Parathyroid adenoma (tissue), 2 donors: ENCODE measurements around the gene RGS21.

Experiments used
- H2AFZ ChIP-seq: fragments of 300-600 bp; sonication (generic); one replicate; pipeline ENCODE4 v1.7.0; 2017; ENCODE audit warnings: antibody characterized with exemption, mild to moderate bottlenecking
- H3K27ac ChIP-seq: fragments of 300-600 bp; sonication (generic); one replicate; pipeline ENCODE4 v1.7.0; 2017
- H3K27me3 ChIP-seq: fragments of 300-600 bp; sonication (generic); one replicate; pipeline ENCODE4 v1.7.0; 2017; ENCODE audit warnings: low read length; ENCODE audit not compliant: control insufficient read depth, insufficient read depth
- H3K36me3 ChIP-seq: fragments of 300-600 bp; sonication (generic); one replicate; pipeline ENCODE4 v1.7.0; 2017; ENCODE audit warnings: low read length; ENCODE audit not compliant: control insufficient read depth, insufficient read depth
- H3K4me1 ChIP-seq: fragments of 300-600 bp; sonication (generic); one replicate; pipeline ENCODE4 v1.7.0; 2017; ENCODE audit warnings: control low read depth
- H3K4me2 ChIP-seq: fragments of 300-600 bp; sonication (generic); one replicate; pipeline ENCODE4 v1.7.0; 2017; ENCODE audit warnings: low read length
- H3K4me3 ChIP-seq: fragments of 300-600 bp; sonication (generic); one replicate; pipeline ENCODE4 v1.7.0; 2017; ENCODE audit warnings: low read depth, low read length
- H3K79me2 ChIP-seq: fragments of 300-600 bp; sonication (generic); one replicate; pipeline ENCODE4 v1.7.0; 2017; ENCODE audit warnings: control low read depth
- H3K9ac ChIP-seq: fragments of 300-600 bp; sonication (generic); one replicate; pipeline ENCODE4 v1.7.0; 2017; ENCODE audit warnings: mild to moderate bottlenecking
- H3K9me3 ChIP-seq: fragments of 300-600 bp; sonication (generic); one replicate; pipeline ENCODE4 v1.7.0; 2017; ENCODE audit warnings: low read length; ENCODE audit not compliant: control insufficient read depth
- CTCF ChIP-seq: fragments of 300-600 bp; sonication (generic); IDR thresholded peaks from one replicate; pipeline ENCODE4 v1.7.0; 2017; ENCODE audit warnings: antibody characterized with exemption, mild to moderate bottlenecking
- donor health status: primary hyperparathyroidism.

The RGS21 gene

GRCh38 chr1:192379554-192379953, 62.8 kb downstream of the RGS21 start:
- Histone ChIP-seq H3K27me3 (no peaks in the 10 kb centered on the region), H2AFZ (no peak overlapping the region), H3K4me3 (no peak overlapping the region), H3K79me2 (no peaks in the 10 kb centered on the region), H3K36me3 (no peaks in the 10 kb centered on the region), H3K4me1 (no peaks in the 10 kb centered on the region), H3K27ac (no peak overlapping the region), H3K9ac (no peak overlapping the region), H3K4me2 (no peak overlapping the region), H3K9me3 (no peaks in the 10 kb centered on the region)
- TF ChIP-seq CTCF, result no peak

- Histone ChIP-seq H3K36me3 (no peaks in the 10 kb centered on the region), H2AFZ (no peak overlapping the region), H3K9ac (no peak overlapping the region), H3K27ac (no peak overlapping the region), H3K79me2 (no peaks in the 10 kb centered on the region), H3K4me2 (no peak overlapping the region), H3K27me3 (no peaks in the 10 kb centered on the region), H3K9me3 (no peaks in the 10 kb centered on the region), H3K4me3 (no peak overlapping the region), H3K4me1 (no peaks in the 10 kb centered on the region)
- TF ChIP-seq CTCF, result no peak
Observed at GRCh38 chr1:192382758-192383157, 66.0 kb downstream of the RGS21 start.

GRCh38 chr1:192386051-192386650, 69.4 kb downstream of the RGS21 start:
- Histone ChIP-seq H3K4me1 (no peaks in the 10 kb centered on the region), H2AFZ (no peak overlapping the region), H3K27ac (no peak overlapping the region), H3K36me3 (no peaks in the 10 kb centered on the region), H3K79me2 (no peaks in the 10 kb centered on the region), H3K4me3 (no peak overlapping the region), H3K9me3 (no peaks in the 10 kb centered on the region), H3K9ac (no peak overlapping the region), H3K27me3 (no peaks in the 10 kb centered on the region), H3K4me2 (no peak overlapping the region)
- no peak for TF ChIP-seq CTCF

- Histone ChIP-seq H3K9ac (no peak overlapping the region), H3K79me2 (no peaks in the 10 kb centered on the region), H3K4me3 (no peak overlapping the region), H3K9me3 (no peaks in the 10 kb centered on the region), H3K4me1 (no peaks in the 10 kb centered on the region), H3K36me3 (no peaks in the 10 kb centered on the region), H2AFZ (no peak overlapping the region), H3K27ac (no peak overlapping the region), H3K27me3 (no peaks in the 10 kb centered on the region), H3K4me2 (no peak overlapping the region)
- no peak for TF ChIP-seq CTCF
Observed at GRCh38 chr1:192395211-192395610, 78.4 kb downstream of the RGS21 start.

- Histone ChIP-seq H3K4me2 (no peak overlapping the region), H3K9ac (no peak overlapping the region), H3K4me1 (no peaks in the 10 kb centered on the region), H3K27ac (no peak overlapping the region), H3K9me3 (no peaks in the 10 kb centered on the region), H3K4me3 (no peak overlapping the region), H2AFZ (no peak overlapping the region), H3K79me2 (no peaks in the 10 kb centered on the region), H3K36me3 (no peaks in the 10 kb centered on the region), H3K27me3 (no peaks in the 10 kb centered on the region)
- no peak for TF ChIP-seq CTCF
Observed at GRCh38 chr1:192395895-192396294, 79.1 kb downstream of the RGS21 start.
